Measurements from ENCODE around the gene DIRAS2. TPM values are rescaled to one million over a fixed set of nuclear protein-coding genes. Genes with fewer than 3 reads are reported as not detected.
A peak's percentile ranks its signal among the peaks of the same experiment; 100 is the strongest.

Gene DIRAS2
- total RNA-seq, 1 donor from 2014 or later = not detected

GRCh38 chr9:90611568-90611967, 31.1 kb downstream of the DIRAS2 start:
- no peak for ATAC-seq

GRCh38 chr9:90611121-90611520, 31.5 kb downstream of the DIRAS2 start:
- ATAC-seq = no peak

GRCh38 chr9:90607701-90608516, 34.7 kb downstream of the DIRAS2 start:
- no peak for ATAC-seq

- no peak for ATAC-seq
Measured at GRCh38 chr9:90600029-90600428, 42.6 kb downstream of the DIRAS2 start.

GRCh38 chr9:90598191-90598590, 44.4 kb downstream of the DIRAS2 start:
- no peak for ATAC-seq

GRCh38 chr9:90593646-90594045, 49.0 kb downstream of the DIRAS2 start:
- ATAC-seq = no peak

- ATAC-seq = peak; percentile 77
Measured at GRCh38 chr9:90580576-90580975, 62.0 kb downstream of the DIRAS2 start.

- ATAC-seq = no peak
Measured at GRCh38 chr9:90579181-90579580, 63.4 kb downstream of the DIRAS2 start.

GRCh38 chr9:90578126-90578815, 64.4 kb downstream of the DIRAS2 start:
- no peak for ATAC-seq

GRCh38 chr9:90569511-90569910, 73.1 kb downstream of the DIRAS2 start:
- ATAC-seq = no peak

GRCh38 chr9:90568667-90569066, 74.0 kb downstream of the DIRAS2 start:
- no peak for ATAC-seq

GRCh38 chr9:90562229-90562628, 80.4 kb downstream of the DIRAS2 start:
- no peak for ATAC-seq

Other genes starting within 250 kb of the DIRAS2 start
- 60.3 TPM for gene SYK, start 159.0 kb upstream of the DIRAS2 start, total RNA-seq

All from esophagus mucosa (tissue), 1 donor.